Superior temporal gyrus (tissue), 1 donor: ENCODE results near the gene DEDD.

Experiments
- DNase-seq: peaks from one replicate; pipeline ENCODE4 v3.0.0-alpha.2; 2016; ENCODE audit errors: extremely low spot score

DEDD gene

DNA sequence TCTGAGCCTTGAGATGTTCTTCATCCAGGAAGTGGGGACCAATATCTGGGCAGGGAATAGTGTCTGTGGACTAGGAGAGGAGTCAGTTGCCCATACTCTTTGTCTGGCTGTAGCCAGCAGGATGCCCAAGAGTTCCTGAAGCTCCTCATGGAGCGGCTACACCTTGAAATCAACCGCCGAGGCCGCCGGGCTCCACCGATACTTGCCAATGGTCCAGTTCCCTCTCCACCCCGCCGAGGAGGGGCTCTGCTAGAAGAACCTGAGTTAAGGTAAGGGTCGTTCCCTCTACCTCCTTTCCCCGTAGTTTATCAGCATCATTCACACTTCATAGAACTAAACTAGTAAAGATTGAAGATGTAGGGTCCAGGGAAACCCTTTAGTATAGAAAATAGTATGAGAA, 30.3 kb upstream of the DEDD start:
- no peak for DNase-seq

DNA sequence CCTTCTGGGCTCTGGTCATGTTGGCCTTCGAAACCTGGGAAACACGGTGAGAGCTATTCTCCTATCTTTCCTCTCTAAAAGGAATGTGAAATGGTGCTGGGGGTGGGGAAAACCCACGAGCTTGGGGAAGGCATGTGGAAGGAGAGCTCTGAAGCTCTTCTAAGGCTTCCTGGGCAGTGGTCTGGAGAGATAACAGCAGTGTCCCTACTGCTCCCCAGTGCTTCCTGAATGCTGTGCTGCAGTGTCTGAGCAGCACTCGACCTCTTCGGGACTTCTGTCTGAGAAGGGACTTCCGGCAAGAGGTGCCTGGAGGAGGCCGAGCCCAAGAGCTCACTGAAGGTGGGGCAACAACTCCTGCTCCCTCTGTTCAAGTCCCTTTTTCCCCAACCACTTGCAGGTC, 29.6 kb upstream of the DEDD start:
- DNase-seq = no peak

DNA sequence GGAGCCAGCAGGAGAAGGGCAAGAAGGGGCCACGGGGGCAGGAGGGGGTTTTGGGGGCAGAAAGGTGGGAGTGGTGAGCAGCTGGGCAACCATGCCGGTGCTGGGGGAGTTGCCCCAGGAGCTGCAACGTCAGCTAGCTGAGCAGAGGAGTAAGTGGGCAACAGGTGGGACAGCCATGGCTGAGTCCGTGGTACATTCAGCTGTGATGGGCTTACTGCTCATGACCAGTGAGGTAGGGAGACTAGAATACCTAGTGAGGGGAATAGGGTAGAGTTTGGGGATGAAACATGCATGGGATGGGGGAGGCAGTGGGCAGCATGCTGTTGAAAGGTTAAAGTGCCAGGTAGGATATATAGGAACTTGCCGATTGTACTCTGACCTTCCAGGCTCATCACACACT, 29.2 kb upstream of the DEDD start:
- DNase-seq = no peak

DNA sequence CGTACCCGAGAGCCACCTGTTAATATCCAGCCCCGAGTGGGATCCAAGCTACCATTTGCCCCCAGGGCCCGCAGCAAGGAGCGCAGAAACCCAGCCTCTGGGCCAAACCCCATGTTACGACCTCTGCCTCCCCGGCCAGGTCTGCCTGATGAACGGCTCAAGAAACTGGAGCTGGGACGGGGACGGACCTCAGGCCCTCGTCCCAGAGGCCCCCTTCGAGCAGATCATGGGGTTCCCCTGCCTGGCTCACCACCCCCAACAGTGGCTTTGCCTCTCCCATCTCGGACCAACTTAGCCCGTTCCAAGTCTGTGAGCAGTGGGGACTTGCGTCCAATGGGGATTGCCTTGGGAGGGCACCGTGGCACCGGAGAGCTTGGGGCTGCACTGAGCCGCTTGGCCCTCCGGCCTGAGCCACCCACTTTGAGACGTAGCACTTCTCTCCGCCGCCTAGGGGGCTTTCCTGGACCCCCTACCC, 28.2 kb upstream of the DEDD start:
- no peak for DNase-seq

GRCh38 chr1:161159913-161160243, 27.4 kb upstream of the DEDD start:
- no peak for DNase-seq

DNA sequence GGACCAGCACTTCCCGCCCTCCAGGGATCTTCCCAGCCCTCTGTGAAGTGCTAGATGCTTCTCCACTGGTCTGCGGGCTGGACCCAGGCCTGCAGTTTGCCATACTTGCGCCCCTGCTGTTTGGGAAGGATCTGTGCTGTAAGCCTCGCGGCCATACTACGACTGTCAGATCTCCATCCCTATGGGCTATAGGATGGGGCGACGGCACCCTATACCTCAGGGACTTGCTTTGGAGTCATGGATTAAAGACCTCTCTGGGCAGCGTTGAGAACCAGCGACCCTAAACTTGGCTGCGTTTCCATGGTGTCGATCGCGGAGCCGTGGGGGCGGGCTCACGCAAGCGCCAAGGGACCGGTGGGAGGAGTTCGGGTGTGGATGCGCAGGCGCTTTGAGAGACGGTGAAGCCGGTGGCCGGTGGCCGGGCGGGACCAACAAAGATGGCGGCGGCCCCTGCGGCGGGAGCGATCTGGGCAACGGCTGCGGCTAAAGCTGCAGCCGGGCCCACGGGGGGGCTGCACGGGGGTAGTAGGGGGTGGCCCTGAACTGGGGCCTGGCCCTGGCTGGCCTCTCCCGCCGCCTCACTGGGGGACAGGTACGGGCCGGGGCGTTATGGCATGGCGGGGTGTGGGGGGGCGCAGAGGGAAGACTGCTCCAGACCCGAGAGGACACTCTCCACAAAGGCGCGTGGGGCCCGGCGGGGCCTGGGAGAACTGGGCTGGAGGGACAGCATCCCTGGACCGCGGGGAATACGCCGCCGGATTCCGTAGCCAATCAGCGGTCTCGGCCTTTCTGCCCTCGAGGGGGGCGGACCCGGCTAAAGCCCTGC, 26.8 kb upstream of the DEDD start, which contains the start of gene USP21:
Gene USP21, plus strand, starts transcription at position 414 of the 826 bp plus-strand sequence. CDS start 1,141 bp downstream, outside the sequence.
- DNase-seq = peak; percentile 97

DNA sequence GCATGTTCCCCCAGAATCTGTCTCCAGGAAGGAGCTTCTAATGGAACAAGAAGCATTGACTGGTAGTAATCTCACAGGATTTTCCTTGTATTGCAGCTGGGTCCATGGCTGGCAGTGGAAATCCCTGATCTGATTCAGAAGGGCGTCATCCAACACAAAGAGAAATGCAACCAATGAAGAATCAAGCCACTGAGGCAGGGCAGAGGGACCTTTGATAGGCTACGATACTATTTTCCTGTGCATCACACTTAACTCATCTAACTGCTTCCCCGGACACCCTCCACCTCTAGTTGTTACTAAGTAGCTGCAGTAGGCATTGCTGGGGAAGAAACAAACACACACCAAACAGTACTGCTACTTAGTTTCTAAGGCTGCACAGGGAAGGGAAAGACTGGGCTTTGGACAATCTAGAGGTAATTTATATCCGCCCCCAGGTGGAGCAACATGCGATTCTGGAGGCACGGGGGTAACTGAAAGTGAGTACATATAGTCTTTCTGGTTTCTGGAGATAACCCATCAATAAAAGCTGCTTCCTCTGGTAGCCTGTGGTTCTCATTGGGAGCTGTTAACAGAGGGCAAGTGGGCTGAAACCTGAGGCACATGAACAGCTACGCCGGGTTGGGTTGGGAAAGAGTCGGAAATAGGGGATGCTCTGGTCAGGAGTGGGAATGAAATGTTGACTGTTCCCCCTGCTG, 26.0 kb upstream of the DEDD start:
- DNase-seq = no peak

- no peak for DNase-seq
Observed at GRCh38 chr1:161157867-161158266, 25.4 kb upstream of the DEDD start.

DNA sequence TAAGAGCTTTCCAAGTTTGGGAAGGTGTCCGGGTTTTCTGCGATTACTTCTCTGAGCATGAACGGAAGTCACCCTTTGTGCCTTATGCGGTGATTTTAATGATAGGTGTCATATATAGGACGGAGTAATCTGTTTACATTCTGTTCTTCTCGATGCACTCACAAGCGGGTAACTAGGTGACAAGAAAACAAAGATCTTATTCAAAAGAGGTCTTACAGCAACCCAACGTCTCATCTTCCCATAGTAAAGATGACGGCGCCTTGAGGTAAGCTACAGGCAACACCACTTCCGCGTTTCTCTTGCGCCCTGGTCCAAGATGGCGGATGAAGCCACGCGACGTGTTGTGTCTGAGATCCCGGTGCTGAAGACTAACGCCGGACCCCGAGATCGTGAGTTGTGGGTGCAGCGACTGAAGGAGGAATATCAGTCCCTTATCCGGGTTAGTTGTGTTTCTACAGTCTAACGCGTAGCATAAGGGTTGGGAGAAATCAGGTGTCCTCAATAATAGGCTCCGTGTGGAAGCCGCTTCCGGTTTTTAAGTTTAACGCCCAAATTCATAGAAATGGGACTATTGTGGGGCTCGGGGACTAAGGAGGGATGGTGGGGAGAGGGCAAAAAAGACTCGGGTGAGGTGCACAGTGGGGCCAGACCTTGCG, 21.3 kb upstream of the DEDD start, which contains the start of gene UFC1:
Gene UFC1, plus strand, starts transcription at position 297 of the 656 bp plus-strand sequence. Its CDS starts 20 bp downstream, at position 317.
- DNase-seq = peak; percentile 95

DNA sequence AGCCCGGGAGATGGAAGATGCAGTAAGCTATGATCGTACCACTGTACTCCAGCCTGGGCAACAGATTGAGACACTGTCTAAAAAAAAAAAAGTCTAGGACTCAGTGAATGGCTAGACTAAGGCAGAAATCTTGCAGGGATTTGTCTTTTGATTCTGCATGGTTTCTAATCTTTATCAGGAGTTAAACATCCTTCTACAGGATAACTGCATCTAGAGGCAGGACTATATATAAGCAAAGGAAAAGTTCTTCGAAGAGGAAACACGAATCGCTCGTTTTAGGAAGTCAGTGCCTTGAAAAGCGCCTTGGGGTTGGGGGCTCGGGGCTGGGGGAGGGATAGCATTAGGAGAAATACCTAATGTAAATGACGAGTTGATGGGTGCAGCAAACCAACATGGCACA, 20.7 kb upstream of the DEDD start:
- DNase-seq = no peak

DNA sequence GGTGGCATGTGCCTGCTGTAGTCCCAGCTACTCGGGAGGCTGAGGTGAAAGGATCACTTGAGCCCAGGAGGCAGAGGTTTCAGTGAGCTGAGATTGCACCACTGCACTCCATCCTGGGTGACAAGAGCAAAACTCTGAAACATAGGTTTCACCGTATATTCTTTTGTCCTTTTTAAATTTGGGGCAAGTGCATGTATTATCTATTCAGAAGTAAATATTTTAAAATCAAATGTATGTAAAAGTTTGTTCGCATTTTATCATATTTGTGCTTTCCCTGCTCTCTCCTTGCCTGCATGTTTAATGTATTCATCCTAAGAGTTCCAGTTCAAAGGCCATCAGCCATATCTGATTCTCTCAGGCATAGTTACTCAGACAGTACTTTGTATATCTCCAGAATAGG, 13.4 kb upstream of the DEDD start:
- DNase-seq = no peak

- no peak for DNase-seq
Observed at GRCh38 chr1:161140755-161141400, 8.4 kb upstream of the DEDD start.

DNA sequence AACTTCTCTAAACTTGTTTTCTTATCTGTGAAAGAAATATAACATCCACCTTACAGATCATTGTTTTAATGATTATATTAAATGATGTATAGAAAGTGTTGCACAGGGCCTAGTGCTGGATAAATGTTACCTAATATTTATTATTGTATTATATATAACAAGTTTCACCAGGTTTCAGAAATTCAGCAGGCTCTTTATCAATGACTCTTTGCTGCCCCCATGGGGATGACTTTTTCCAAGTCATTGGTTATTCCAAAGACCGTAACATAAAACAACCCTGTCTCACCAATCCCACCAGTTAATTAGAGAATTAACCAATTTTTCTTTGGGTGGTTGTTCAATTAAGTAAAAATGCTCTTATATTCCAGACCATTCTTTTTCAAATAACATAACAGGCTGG, 7.3 kb upstream of the DEDD start:
- DNase-seq = peak; percentile 68

DNA sequence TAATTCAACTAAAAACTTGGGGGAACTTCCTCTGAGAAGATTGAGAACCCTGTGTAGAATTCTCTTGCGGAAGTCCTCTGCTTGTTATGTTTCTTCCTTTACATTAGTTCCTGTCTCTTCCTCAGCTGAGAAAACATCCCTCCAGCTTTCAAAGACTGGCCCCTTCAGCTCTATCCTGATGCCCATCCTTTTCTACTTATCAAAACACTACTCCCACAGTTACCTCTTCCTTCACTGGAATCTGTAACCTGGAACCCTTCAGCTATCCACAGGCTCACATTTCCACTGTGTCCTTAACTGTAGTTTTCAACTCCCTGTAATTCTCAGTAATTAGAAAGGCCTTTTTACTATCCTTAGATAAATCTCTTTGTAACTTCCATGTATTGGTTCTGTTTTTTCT, 6.0 kb upstream of the DEDD start:
- no peak for DNase-seq

- no peak for DNase-seq
Observed at GRCh38 chr1:161137881-161138280, 5.4 kb upstream of the DEDD start.

GRCh38 chr1:161133220-161133740, 813 bp upstream of the DEDD start:
- no peak for DNase-seq

- no peak for DNase-seq
Observed at GRCh38 chr1:161131523-161132409, 701 bp downstream of the DEDD start.

DNA sequence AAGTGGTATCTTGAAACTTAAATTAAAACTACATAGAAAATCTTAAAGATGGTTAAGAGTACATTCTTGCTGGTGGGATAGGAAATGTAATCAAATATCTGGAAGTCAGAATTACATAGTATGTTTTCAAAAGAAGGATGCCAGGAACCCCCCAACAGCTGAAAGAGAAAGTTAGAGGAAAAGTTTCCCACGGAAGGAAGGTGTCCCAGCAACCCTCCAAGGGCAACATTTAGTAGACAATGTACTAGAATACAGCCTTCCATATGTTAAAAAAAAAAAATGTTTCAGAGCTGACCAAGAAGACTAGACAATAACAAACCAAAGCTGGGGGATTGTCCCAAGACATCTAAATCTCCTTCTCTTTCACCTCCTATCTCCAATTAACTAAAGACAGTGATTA, 2.2 kb downstream of the DEDD start:
- no peak for DNase-seq

DNA sequence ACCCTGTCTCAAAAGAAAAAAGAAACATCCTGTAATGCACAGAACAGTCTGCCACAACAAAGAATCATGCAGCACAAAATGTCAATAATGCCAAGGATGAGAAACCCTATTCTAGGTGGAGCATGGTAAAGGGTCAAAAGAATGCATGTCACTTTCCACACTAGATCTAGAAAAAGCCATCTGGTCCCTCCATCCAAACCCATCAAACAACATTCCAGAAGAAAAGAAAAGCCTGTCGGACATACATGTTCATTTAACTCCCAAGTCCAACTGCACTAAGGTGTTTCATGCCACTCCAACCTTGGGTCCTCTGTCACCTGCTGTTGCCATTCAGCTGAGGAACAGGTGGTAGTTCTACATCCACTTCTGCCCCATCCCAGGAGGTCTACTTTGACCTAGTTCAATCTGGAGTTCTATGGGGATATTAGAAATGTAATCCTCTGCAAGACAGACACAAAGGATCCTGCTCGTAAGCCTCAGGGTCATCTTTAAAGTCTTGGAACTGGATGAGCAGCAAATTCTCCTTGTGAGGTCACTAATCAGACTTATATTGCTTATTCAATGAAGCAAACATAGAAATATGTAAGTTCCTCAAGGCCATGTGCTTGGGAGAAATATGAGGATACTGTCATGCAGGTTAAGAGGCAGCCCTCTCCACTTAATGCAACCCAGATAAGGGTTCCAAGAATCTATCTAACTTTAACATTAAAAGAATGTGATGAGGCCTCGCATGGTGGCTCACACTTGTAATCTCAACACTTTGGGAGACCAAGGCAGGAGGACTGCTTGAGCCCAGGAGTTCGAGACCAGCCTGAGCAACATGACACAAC, 3.7 kb downstream of the DEDD start:
- no peak for DNase-seq

GRCh38 chr1:161127649-161128048, 4.8 kb downstream of the DEDD start:
- no peak for DNase-seq
